ENCODE measurements around the gene OR2K2. TPM values are rescaled to one million over a fixed set of nuclear protein-coding genes. Genes with fewer than 3 reads are reported as not detected.

Gene OR2K2
- total and polyA plus RNA-seq, 9 of the 15 experiments (the other 6 are each of a cell fraction or from before 2014, with no cell fraction given), result not detected

DNA sequence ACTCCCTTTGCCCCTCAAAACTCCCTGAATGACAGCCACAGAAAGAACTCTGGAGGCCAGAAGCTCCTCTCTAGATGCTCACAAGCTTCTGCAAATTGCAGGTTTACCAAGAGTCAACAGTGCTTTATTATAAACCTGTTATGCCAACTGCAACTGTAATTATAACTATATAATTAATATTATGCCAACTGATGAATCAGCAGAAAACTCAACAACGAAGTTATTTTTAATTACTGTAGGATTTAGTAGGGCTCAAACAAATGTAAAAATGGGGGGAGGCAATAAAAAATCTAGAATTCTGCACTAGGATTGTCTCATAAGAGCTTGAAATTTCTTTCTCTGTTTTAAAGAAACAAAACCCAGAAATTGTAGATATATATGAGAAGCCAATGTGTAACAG lies 37.0 kb upstream of the OR2K2 start:
- H3K79me2 ChIP-seq (ENCODE audit: control insufficient read depth, insufficient read depth, low read length), result no peaks in the 10 kb centered on the region
- BruUV-seq (replicated peaks), result no TSS peak
- H3K27me3 ChIP-seq (ENCODE audit: control insufficient read depth in 2 of 2, insufficient read depth in 2 of 2, low read length in 2 of 2), result no peaks in the 10 kb centered on the region
- H2AFZ ChIP-seq (ENCODE audit: low read depth, low read length), result no peak overlapping the region
- intact Hi-C loops (cut with micrococcal nuclease), result no loop called here
- no peaks in the 10 kb centered on the region for H4K20me1 ChIP-seq (replicated peaks; ENCODE audit: control insufficient read depth, insufficient read depth, low read length)
- no peaks in the 10 kb centered on the region for H3K9me3 ChIP-seq (replicated peaks; ENCODE audit: control insufficient read depth, insufficient read depth, low read depth, low read length)
- in situ Hi-C loops (cut with MboI), result no loop called here
- ATAC-seq, result no peak
- ChIA-PET POLR2A (no interaction called here), CTCF (ENCODE audit: low intra/inter-chr PET ratio) (no interaction called here)
- H3K4me2 ChIP-seq (ENCODE audit: insufficient read depth, low read length), result no peak overlapping the region
- no peaks in the 10 kb centered on the region for H3K9me1 ChIP-seq (ENCODE audit: control insufficient read depth, insufficient read depth, low read length)
- no peak for DNase-seq (ENCODE audit: extremely low read depth in 1 of 4, low spot score in 3 of 4)
- H3K4me3 ChIP-seq, result no peak overlapping the region
- H3K4me1 ChIP-seq (replicated peaks in 1 of 2; ENCODE audit: control insufficient read depth in 2 of 2, insufficient read depth in 2 of 2, low read length in 2 of 2), result no peaks in the 10 kb centered on the region; a peak in 1 of 5 replicates
- no peak overlapping the region for H3K9ac ChIP-seq (ENCODE audit: insufficient read depth in 1 of 2, low read depth in 2 of 2, low read length in 2 of 2)
- WGBS (ENCODE audit: insufficient coverage, low coverage, missing lambda C conversion rate), result 92% methylated on average over 1 of the region's 1 CpG
- H3K36me3 ChIP-seq (ENCODE audit: control insufficient read depth, insufficient read depth, low read length), result peaks cover 90% of the 10 kb centered on the region
- no peak overlapping the region for H3K27ac ChIP-seq (ENCODE audit: extremely low read depth, low read depth, low read length)
- FAIRE-seq, result no peak
- TF ChIP-seq, protein P1, sequence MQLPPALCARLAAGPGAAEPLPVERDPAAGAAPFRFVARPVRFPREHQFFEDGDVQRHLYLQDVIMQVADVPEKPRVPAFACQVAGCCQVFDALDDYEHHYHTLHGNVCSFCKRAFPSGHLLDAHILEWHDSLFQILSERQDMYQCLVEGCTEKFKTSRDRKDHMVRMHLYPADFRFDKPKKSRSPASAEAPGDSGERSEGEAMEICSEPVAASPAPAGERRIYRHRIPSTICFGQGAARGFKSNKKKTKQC (CRISPR knock-in tag; IDR thresholded peaks at IDR 0.05), result no peak
- TF ChIP-seq, protein P2, sequence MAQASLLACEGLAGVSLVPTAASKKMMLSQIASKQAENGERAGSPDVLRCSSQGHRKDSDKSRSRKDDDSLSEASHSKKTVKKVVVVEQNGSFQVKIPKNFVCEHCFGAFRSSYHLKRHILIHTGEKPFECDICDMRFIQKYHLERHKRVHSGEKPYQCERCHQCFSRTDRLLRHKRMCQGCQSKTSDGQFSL (CRISPR knock-in tag; IDR thresholded peaks at IDR 0.05), result no peak
- TF ChIP-seq, protein P2 (tag; IDR thresholded peaks at IDR 0.05), result no peak
- peak; percentile 21; the same call in 1 of the 2 replicates for TF ChIP-seq MAFF (IDR thresholded peaks at IDR 0.05; ENCODE audit: low read length)
- TF ChIP-seq PRMT5 (CRISPR knock-in tag; IDR thresholded peaks at IDR 0.05), result no peak
- TF ChIP-seq, protein P3, sequence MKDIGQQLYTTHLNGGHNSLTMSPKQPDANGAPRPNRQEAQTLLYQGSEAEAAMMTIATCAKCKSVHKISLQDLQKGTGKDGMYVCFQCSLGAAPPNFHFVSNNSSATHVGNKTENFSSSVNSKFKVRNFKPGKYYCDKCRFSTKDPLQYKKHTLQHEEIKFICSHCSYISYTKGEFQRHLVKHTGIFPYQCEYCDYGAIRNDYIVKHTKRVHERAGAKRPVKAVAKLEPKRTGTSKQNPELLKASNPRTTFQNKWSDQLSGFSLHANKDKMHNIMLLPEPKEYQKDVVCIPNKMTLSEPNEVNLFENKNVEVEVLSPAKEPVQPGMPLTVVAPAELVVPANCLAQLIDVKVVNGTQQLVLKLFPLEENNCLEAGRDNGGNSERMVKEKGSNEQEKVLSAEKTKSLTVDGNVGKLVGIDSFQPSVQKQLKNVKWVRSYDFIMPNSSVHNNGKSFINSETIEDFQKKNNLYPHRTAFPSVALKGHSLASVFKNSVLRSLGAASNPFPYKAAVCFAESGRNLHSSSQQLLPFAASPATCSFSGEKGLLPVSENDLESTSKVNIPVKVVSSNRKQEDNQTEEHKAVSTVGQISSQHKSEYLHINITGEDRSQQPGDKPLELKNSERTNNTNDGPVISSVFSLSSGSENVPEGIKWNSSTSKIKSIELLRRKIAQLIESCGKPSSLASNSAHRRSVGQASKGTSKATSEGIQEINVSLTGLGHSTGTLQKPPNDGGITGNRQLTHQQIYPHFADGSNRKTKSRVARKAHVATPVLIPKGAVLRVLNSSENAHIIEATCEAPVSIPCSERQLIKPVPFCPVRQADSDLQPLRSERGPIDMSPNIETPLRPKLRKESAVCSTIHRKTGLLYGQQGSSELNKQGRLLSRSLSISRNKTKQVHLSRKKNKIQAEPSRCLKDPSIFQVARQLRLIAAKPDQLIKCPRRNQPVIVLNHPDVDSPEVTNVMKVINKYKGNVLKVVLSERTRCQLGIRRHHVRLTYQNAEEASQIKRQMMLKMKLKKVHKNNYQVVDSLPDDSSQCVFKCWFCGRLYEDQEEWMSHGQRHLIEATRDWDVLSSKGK (CRISPR knock-in tag; IDR thresholded peaks at IDR 0.05), result no peak
- no peak for TF ChIP-seq HNRNPH1 (optimal IDR thresholded peaks at IDR 0.05; ENCODE audit: low read depth, low read length)
- TF ChIP-seq MEF2D (tag; conservative IDR thresholded peaks at IDR 0.05; ENCODE audit: low read depth), result no peak
- TF ChIP-seq RFX7 (CRISPR knock-in tag; IDR thresholded peaks at IDR 0.05), result no peak
- no peak for TF ChIP-seq STAG1 (CRISPR knock-in tag; IDR thresholded peaks at IDR 0.05; ENCODE audit: borderline replicate concordance)
- TF ChIP-seq BRCA1 (IDR thresholded peaks at IDR 0.05), result no peak
- no peak for TF ChIP-seq BRCA1 (CRISPR knock-in tag; IDR thresholded peaks at IDR 0.05)
- TF ChIP-seq, protein P4, sequence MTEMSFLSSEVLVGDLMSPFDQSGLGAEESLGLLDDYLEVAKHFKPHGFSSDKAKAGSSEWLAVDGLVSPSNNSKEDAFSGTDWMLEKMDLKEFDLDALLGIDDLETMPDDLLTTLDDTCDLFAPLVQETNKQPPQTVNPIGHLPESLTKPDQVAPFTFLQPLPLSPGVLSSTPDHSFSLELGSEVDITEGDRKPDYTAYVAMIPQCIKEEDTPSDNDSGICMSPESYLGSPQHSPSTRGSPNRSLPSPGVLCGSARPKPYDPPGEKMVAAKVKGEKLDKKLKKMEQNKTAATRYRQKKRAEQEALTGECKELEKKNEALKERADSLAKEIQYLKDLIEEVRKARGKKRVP (CRISPR knock-in tag; IDR thresholded peaks at IDR 0.05), result no peak
- no peak for TF ChIP-seq SMAD1 (IDR thresholded peaks at IDR 0.05; ENCODE audit: low read depth, low read length, partially characterized antibody)
- TF ChIP-seq POLR2H (tag; IDR thresholded peaks at IDR 0.05; ENCODE audit: low read depth), result no peak
- TF ChIP-seq, protein P5, sequence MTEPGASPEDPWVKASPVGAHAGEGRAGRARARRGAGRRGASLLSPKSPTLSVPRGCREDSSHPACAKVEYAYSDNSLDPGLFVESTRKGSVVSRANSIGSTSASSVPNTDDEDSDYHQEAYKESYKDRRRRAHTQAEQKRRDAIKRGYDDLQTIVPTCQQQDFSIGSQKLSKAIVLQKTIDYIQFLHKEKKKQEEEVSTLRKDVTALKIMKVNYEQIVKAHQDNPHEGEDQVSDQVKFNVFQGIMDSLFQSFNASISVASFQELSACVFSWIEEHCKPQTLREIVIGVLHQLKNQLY (CRISPR knock-in tag; conservative IDR thresholded peaks at IDR 0.05), result no peak
- TF ChIP-seq ZNF146 (CRISPR knock-in tag; IDR thresholded peaks at IDR 0.05; ENCODE audit: unreplicated experiment), result no peak
- peak; percentile 67 for TF ChIP-seq ZNF316 (IDR thresholded peaks at IDR 0.05)

All from K562 (cell line).